Right atrium auricular region (tissue), 2 donors: ENCODE data around the gene DEFB108B. TPM values are rescaled to one million over a fixed set of nuclear protein-coding genes. Genes with fewer than 3 reads are reported as not detected.
"Not testable (repeated sequence)": the region's sequence is repeated elsewhere in the genome, so short reads cannot be mapped to it uniquely, and the experiment has no call there.

Source experiments
- DNase-seq: peaks from one replicate; pipeline ENCODE4 v3.0.0-alpha.2; 2019; ENCODE audit warnings: low spot score
- H3K27ac ChIP-seq, 2 donors: fragments of 200-600 bp; sonication (generic); 1 replicate in 1 of 2; 2 replicates in 1 of 2; pipeline ENCODE4 v1.5.1; 2016 to 2019
- H3K27me3 ChIP-seq, 2 donors: fragments of 200-600 bp; sonication (generic); one replicate each; pipeline versions ENCODE4 v1.5.1 to v1.6.0; 2017 to 2019
- H3K36me3 ChIP-seq: fragments of 200-600 bp; sonication (generic); one replicate; pipeline ENCODE4 v1.5.1; 2016
- H3K4me1 ChIP-seq, 2 donors: fragments of 200-600 bp; sonication (generic); one replicate each; pipeline versions ENCODE4 v1.5.1 to v1.6.0; 2017 to 2019
- H3K4me3 ChIP-seq, 2 donors: fragments of 200-600 bp; sonication (generic); 1 replicate in 1 of 2; 2 replicates in 1 of 2; pipeline ENCODE4 v1.5.1; 2017 to 2019; ENCODE audit warnings: mild to moderate bottlenecking in 1 of 2, moderate library complexity in 1 of 2
- H3K9me3 ChIP-seq, 2 donors: fragments of 200-600 bp; sonication (generic); one replicate each; pipeline ENCODE4 v1.5.1; 2019
- CTCF ChIP-seq, 2 donors: fragments of 200-600 bp; sonication (generic); IDR thresholded peaks; one replicate each; pipeline ENCODE4 v1.5.1; 2019; ENCODE audit warnings: antibody characterized with exemption in 2 of 2
- total RNA-seq, 2 donors: library from RNA; depleted of rRNA; stranded (reverse); fragments of >200 nt; gene quantifications; one replicate each; pipeline ENCODE4 v1.1.0, GENCODE V29; 2016

Gene DEFB108B, protein sequence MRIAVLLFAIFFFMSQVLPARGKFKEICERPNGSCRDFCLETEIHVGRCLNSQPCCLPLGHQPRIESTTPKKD
- not detected for total RNA-seq

GRCh38 chr11:71832811-71833210 lies at the start of gene DEFB108B:
Gene DEFB108B, plus strand, starts transcription at chr11:71833200. Its CDS starts 0 bp downstream, at chr11:71833200.
- not testable (repeated sequence) for H3K27ac ChIP-seq, H3K4me1 ChIP-seq, DNase-seq, H3K27me3 ChIP-seq, H3K36me3 ChIP-seq, H3K4me3 ChIP-seq, H3K9me3 ChIP-seq

- peak overlapping the region; percentile 86 for H3K27ac ChIP-seq
- DNase-seq, H3K4me1 ChIP-seq, H3K27me3 ChIP-seq, H3K9me3 ChIP-seq, H3K36me3 ChIP-seq: not testable (repeated sequence)
- peak overlapping the region; percentile 56 to 75 for H3K4me3 ChIP-seq
These were observed 46.7 kb upstream of the DEFB108B start for GRCh38 chr11:71786114-71786847.

DNA sequence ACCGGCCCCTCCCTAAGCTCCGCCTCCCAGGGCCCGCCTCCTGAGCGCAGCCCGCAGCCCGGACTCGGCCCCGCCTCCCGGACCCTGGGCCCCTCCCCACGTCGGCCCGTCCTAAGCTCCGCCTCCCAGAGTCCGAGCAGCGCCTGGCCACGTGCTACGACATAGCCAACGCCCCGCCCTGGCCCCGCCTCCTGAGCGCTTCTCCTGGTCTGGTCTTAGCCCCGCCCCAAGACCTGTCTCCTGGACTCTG lies 46.2 kb upstream of the DEFB108B start:
- not testable (repeated sequence) for H3K4me1 ChIP-seq, H3K36me3 ChIP-seq, H3K27me3 ChIP-seq, H3K9me3 ChIP-seq
- DNase-seq: peak; percentile 99
- peak overlapping the region; percentile 82 to 86 for H3K27ac ChIP-seq
- peak overlapping the region; percentile 56 to 75 for H3K4me3 ChIP-seq

DNA sequence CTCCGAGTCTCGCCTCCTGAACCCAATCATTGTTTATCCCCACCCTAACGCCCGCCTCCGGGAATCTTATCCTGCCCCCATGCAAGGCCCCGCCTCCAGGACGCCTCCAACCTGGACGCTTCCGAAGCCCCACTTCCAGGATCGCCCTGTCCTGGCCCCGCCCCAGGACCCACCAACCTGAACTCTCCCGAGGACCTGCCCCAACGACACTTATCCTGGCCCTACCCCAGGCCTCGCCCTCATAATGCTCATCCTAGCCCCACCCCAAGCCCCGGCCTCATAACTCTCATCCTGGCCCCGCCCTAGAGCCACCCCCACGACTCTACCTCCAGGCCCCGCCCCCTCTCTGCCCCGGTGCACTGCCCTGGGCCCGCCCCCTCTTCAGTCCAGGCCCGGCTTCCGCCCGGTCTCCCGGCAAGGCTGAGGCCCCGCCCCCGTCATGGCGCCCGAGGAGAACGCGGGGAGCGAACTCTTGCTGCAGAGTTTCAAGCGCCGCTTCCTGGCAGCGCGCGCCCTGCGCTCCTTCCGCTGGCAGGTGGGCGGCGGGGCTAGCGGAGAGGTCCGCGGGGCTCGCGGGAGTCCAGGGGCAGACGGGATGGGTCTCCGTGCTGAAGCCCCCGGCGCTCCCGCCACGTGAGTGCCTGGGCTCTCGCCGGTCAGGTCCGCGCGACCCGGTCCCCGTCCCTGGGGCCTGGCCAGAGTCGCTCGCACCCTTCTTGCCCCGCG lies 45.7 kb upstream of the DEFB108B start:
- DNase-seq: peak; percentile 91
- Histone ChIP-seq H3K27ac (peak overlapping the region; percentile 82 to 86), H3K4me1 (peaks cover 0 to 10% of the 10 kb centered on the region in 2 donors), H3K36me3 (no peaks in the 10 kb centered on the region), H3K27me3 (no peaks in the 10 kb centered on the region), H3K4me3 (peak overlapping the region; percentile 51 to 75), H3K9me3 (no peaks in the 10 kb centered on the region)
- no peak for TF ChIP-seq CTCF (IDR thresholded peaks at IDR 0.05)

DNA sequence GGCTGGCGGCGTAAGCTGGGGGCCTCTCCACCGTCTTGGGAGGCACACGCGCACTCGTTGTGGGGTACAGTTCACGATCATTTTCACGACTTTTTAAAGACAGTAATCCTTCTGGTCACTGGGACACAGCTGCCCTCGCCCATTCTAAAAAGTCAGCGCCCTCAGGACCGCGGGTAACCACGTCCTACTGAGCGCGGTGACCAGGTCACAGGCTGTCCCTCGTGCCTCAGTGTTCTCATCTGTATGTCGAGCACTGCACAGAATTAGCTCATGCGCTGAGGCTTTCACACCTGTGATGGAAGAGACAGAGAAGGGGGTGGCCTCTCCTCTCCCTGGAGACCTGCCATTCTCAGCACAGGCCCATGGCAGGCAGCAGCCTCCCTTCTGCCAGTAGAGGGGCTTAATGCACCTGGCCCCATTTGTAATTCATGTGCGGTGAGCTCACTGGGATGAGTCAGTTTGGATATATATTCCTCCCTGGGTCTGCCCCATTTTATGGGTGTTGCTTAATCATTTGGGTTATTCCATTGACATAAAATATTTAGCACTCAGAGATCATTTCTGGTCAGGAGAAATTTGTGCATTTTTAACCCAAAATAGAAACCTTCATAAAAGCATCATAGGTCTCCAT lies 45.1 kb upstream of the DEFB108B start:
- not testable (repeated sequence) for H3K36me3 ChIP-seq, DNase-seq, H3K4me1 ChIP-seq, H3K9me3 ChIP-seq, H3K27me3 ChIP-seq
- peak overlapping the region; percentile 51 to 75 for H3K4me3 ChIP-seq
- H3K27ac ChIP-seq: peak overlapping the region; percentile 82 to 86

DNA sequence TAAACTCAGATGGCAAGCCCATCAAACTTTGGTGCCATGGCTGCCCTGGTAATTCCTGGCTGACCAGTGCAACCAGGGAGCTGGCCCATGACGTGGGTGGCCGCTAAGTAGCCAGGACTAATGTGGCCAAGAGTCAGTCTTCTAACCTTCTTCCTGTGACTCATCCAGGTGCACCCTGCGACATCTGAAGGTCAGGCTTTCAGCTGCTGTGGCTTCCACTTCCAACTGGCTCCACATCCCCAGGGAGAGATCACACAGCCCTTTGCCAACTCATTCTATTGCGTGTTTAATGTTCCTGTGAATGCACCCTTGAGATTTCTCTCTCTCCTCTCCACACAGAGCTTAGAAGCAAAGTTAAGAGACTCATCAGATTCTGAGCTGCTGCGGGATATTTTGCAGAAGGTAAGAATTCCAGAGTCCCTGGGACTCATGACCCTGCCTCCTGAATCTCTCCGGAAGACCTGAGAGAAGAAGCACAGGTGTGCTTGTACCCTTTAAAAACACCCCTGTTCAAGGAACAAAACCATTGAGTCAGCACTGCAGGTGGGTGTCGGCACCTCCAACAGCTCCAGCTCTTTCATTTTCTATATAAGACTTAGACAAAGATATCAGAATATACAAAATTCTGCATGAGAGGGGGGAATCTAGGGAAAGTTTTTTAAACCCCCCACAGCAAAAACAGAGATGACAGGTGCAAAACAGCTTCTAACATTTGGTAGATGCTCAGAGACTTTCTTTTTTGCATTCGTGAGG lies 43.4 kb upstream of the DEFB108B start:
- H3K4me3 ChIP-seq, DNase-seq, H3K27me3 ChIP-seq, H3K4me1 ChIP-seq, H3K27ac ChIP-seq, H3K9me3 ChIP-seq, H3K36me3 ChIP-seq: not testable (repeated sequence)

DNA sequence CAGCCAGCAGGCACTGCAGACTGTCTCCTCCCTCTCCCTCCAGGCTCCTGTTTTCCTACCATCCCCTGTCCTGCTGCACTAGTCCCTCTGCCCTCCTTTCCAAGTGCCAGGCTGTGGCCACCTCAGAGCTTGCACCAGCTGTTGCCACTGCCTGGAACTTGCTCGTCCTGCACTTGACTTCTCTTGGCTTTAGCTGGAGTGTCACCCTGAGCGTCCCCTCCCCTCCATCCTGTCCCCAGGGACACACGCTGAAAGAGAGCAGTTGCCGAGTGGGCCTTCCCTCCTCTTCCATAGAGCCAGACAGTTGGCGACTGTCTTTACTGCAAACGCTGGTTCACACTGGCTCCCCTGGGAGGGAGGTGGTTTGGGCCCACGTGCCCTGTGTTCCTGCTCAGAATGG lies 41.9 kb upstream of the DEFB108B start:
- H3K4me1 ChIP-seq, DNase-seq, H3K27me3 ChIP-seq, H3K36me3 ChIP-seq, H3K4me3 ChIP-seq, H3K9me3 ChIP-seq, H3K27ac ChIP-seq: not testable (repeated sequence)

- H3K4me1 ChIP-seq, H3K27ac ChIP-seq, DNase-seq, H3K36me3 ChIP-seq, H3K9me3 ChIP-seq, H3K27me3 ChIP-seq, H3K4me3 ChIP-seq: not testable (repeated sequence)
- TF ChIP-seq CTCF (IDR thresholded peaks at IDR 0.05): peak; percentile 34 to 64
These were observed 40.3 kb upstream of the DEFB108B start for GRCh38 chr11:71792621-71793235.

DNA sequence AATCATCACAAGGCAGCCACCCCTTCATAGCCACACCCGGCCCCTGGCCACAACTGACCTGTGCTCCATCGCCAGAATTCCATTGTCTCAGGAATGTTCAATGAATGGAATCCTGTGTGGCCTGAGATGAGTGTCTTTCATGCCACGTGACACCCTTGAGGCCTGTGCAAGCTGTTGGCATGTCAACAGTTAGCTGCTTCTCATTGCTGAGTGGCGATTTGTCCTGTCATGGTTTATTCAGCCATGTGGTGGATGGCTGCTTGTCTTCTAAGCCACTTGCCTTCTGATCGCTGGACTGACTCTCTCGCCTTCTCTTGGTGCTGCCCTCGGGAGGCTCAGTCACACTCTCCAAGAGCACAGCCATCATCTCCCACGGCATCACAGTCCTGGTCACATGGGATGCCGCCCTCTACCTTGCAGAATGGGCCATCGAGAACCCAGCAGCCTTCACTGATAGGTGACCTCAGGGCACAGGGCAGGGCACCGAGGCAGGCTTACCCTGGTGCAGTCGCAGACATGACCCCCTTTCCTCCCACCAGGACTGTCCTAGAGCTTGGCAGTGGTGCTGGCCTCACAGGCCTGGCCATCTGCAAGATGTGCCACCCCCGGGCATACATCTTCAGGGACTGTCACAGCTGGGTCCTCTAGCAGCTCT lies 38.5 kb upstream of the DEFB108B start:
- not testable (repeated sequence) for H3K4me1 ChIP-seq, DNase-seq, H3K27me3 ChIP-seq, H3K4me3 ChIP-seq, H3K36me3 ChIP-seq, H3K27ac ChIP-seq, H3K9me3 ChIP-seq

DNA sequence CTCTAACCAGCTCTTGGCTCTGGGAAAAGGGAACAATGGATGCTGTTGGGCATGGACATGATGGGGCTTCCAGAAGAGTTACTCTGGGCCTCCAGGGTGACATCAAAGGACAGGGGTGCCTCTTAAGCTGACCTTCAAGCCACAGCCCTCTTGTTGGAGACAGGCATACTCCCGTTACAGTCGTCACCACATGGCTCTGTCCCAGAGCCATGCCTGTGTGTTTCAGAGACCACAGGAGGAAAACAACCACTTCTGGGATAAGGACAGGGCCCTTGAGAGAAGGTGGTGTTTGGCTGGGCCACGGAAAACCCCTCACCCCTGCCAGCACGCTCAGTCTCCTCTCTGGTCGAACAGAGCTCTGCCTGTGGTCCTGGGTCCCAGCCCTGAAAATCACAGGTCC lies 37.8 kb upstream of the DEFB108B start:
- DNase-seq: peak; percentile 42
- H3K9me3 ChIP-seq, H3K27me3 ChIP-seq, H3K4me3 ChIP-seq, H3K27ac ChIP-seq, H3K4me1 ChIP-seq, H3K36me3 ChIP-seq: not testable (repeated sequence)

DNA sequence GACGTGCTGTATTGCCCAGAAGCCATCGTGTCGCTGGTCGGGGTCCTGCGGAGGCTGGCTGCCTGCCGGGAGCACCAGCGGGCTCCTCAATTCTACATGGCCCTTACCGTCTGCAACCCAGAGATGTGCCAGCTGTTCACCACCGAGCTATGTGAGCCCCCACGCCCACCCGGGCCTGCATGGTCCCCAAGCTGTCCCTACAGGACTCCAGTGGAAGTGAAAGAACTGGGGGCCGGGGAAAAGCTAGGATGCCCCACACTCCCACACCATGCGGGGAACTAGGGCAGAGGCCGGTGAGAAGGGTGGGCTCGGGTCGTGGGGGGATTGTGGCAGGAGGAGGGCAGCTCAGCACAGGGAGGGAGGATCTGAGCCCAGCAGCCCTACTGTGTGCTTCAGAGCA lies 37.0 kb upstream of the DEFB108B start:
- H3K9me3 ChIP-seq: not testable (repeated sequence)
- DNase-seq: peak; percentile 32

More for the DNA sequence above, 37.0 kb upstream of the DEFB108B start:
- not testable (repeated sequence) for H3K4me3 ChIP-seq, H3K36me3 ChIP-seq, H3K27ac ChIP-seq, H3K27me3 ChIP-seq, H3K4me1 ChIP-seq
